SKM-1 (cell line): Measurements from ENCODE around the gene TNN.

Experiments
- DNase-seq: peaks from one replicate; lab custom pipeline; 2025; ENCODE audit not compliant: unreplicated experiment; lab: John Stamatoyannopoulos, UW

TNN gene

DNA sequence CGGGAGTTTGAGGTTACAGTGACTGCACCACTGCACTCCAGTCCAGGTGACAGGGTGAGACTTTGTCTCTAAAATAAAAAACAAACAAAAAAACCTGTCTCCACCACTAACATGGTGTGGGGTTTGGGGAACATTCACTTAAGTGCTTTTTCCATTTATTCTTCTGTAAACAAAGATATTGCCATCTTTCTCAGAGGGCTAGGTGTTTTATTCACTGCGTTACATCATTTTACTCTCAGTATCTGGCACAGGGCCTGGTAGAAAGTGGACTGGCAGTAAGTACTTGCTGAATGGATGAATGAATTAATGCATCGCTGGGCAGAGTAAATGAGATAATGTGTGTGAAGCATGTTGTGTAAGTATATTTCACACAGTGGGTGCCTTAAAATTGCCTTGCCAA lies 104.9 kb downstream of the TNN start:
- DNase-seq: no peak

DNA sequence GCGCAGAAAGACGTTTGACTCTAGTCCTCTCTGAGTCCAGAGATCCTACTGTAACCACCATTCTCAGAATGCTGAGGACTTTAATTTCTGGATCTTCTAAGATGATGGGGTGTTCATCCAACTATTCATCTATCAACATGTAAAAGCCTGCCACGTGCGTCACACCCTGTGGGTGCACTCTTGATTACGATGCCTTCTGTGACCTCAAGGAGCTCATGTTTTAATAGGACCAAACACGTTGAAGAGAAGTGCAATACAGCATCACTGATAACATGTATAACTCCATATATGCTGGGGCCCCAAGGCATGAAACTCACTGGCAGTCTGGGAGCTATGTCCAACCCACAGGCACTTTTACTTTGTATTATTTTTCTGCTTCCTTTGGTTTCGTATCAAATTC lies 105.9 kb downstream of the TNN start:
- DNase-seq: no peak

DNA sequence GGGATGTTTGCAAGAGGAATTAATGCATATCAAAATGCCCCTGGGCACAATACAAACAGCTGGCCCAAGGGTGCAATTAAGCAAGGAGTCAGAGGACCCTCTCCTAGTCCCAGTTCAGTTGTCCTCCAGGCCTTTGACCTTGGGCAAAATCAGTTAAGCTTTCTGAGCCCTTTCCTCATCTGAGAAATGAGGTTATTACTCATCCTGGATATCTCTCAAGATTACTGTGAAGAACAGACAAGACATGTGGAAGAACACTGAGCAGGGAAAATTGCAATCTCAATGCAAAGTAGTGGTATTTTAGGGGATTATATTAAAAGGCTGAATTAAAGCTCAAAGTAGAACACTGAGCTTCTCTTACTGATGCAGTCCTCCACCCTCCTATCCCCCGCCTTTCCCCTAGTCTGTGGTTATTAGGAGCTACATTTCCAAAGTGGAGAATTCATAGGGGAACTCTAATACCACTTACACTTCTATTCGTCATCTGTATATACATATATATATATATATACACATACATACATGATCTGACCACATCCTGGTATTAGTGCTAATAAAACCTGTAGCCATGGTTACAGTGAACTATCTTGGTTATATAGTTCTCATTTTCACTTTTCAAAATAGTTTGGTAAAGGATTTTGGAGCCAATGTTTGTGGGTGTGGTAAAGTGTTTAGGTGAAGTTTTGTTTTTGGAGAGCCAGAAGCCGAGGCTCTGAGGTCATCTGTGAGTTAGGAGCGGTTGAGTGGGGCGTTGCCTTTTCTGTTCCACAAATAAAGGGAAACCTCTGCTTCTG lies 106.9 kb downstream of the TNN start:
- no peak for DNase-seq

DNA sequence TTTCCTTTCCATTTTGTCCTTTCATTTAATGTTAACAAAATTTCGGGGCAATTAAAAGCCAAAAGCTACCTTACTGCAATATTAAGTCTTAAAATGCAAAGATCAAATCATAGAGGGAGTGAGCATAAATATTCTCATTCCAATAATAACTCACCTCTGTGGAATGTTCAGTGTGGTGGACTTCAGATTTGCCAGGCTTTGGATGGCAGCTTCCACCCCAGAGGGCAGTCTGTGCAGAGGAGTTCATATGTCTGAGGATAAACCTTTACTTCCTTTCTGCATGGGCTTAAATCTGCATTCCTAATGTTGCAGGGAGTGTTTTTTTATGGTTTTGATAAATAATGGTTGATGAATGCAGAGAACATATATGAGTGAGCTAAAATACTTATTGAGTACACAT lies 108.6 kb downstream of the TNN start:
- no peak for DNase-seq

DNA sequence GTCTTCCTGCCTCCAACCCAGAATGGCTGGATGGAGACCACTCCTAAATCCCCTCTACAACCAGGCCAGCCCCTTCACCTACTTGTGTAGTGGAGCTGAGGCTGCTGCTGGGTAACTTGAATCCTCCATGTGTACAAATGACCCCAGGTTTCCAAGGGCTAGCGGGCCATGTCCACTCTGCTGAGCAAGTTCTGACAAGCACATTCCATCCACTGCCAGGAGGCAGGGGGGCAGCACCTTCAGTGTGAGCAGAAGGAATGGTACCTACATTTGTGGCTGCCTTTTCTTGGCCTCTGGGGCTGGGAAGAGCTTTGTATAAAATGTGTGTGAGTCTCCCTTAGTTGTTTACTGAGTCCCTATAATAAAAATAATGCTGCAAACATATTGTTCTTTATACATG lies 110.4 kb downstream of the TNN start:
- no peak for DNase-seq

DNA sequence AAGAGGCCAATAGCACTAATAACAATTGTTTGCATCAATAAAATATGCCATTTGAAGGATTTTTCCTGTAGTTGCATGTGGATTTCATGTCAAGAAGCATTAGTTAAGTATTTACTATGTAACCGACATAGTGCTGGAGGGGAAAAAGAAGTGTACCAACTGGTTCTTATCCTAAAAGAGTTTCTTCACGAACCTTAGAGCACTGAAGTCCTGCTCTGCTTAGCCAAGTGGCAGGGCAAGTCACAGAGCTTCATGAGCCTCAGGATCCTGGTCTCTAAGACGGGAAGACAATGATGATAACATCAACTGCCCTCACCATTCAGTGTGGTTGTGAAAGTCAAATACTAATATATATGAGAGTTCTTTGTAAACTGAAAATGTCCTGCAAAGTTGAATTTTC lies 110.8 kb downstream of the TNN start:
- DNase-seq: no peak

DNA sequence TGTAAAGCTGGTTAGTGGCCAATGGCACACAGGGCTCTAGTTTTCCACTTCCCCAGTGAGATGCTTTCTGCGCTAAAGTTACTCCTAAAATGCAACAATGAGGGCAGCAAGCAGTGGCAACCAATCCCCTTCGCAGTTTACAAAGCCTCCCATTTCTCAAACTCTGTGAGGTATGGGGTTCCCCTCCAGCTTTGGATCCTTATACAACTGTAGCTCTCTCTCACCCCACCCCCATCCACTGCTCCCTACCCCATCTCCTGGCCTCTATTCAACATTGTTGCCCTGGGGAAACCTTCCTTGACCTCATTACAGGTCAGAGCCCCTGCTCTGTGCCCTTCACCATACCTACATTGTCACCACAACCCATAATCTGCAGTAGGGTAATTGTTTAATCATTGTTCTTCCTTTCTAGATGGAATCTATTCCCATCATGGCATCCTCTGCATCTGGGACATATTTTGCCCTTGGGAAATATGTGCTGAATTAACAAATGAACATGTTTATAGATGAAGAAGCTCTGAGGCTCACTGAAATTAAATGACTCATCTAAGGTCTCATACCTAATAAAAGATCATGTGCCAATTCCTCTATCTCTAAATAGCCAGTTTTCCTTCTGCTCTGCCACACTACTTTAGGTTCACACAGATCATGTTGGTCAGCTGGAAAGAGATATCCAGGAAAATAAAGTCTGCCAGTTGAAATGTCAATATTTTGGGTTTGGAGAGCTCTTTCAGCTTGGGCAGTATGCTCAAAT lies 112.4 kb downstream of the TNN start:
- DNase-seq: no peak

DNA sequence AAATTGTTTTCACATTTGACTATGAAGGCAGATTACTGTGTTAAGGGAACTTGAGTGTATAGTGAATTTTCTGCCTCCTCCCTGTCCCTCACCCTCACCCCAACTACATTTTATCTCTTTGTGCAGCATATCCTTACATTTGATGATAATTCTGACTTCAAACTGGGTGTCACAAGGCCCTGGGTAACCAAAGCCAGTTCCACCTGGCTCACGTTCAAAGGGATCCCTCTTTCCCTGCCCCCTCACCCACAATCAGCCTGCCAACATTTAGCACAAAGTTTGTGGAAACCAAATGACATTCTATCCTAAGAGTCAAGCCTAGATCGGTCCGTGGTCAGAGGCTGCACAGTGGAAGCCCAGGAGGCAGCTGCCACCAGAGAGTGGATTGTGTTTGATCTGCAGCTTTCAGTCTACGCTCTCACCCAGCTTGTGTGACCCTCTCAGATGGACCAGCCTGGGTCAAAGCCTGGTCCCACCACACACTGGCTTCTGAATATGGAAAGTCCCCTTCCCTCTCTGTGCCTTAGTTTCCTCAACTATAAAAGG lies 114.6 kb downstream of the TNN start:
- DNase-seq: no peak

DNA sequence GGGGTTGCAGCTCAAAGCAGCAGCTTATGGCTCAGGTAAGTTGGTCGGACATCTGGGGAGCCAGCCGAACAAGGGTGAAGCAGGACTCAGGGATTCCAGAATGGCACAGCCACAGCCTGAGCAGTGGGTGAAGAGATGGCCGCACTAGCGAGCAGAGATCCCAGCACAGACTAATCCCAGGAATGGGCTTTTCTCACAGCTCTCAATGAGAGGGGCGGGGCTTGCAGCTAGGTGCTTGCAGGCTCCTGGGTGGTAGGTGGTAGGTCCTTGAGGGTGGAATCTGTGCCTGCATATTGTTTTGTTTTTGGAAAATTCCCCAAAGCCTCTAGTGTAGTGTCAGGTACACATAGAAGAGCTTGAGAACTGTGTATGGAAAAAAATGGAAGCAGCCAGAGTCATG lies 116.0 kb downstream of the TNN start:
- DNase-seq: no peak

DNA sequence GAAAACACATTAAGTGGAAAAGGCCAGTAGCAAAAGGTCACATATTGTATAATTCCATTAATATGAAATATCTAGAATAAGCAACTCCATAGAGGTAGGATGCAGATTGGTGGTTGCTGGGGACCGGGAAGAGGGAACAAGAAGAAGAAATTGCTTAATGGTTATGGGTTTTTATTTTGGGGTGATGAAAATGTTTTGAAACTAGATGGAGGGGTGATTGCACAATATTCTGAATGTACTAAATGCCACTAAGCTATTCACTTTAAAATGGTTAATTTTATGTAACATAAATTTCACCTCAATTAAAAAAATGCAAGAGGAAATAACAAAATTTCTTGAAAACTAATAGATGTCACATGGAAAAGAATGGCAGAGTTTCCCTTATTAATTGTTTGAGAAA lies 118.3 kb downstream of the TNN start:
- peak; percentile 15 for DNase-seq

DNA sequence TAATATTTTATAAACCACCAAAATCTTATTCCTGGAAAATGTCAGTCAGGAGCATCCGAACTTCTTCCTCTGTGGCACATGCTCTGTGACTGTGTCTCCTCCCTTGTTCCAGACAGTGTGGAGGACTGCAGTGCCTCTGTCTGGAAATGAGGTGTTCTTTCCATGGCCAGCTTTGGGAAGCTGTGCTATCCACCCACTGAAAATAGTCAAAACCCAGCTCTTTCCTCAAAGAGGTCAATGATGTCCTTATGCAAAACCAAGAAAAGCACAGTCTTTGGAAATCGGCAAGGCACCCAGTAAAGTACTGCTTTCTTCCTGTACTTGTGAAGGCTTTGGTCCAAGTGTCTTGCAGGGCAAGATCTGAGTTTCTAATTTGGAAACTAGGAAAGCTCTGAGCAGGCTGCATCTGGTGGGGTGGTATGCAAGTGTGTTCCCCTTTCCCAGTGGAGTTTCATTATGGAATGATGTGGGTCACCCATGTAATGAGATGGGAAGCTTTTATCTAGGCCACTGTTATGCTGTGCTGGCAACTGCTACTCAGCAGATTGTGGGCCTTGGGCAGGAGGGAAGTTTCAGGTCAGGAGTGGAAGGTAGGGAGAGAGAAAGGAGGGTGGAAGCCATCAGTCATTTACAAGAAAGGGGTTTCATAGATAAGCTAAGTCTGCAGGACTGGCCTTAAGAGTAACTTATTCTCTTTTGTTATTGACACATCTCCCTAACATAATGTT lies 119.0 kb downstream of the TNN start:
- DNase-seq: no peak

DNA sequence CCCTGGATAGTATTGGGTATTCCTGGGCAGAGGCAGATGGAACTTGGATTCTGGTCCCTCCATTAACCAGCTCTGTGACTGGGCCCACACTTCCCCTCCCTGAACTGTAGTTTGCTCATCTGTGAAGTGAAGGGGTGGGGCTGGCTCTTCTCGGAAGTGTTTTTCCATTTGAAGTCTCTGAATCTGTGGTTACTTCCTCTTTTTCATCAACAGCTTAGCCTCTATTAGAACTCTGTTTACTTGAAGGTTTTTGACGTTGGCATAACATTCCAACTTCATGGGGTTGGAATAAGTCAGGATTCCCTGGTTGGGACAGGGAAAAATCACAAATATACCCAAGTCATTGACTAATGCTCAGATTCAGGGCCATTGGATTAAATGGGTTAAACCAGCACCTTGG lies 121.3 kb downstream of the TNN start:
- DNase-seq: peak; percentile 98

DNA sequence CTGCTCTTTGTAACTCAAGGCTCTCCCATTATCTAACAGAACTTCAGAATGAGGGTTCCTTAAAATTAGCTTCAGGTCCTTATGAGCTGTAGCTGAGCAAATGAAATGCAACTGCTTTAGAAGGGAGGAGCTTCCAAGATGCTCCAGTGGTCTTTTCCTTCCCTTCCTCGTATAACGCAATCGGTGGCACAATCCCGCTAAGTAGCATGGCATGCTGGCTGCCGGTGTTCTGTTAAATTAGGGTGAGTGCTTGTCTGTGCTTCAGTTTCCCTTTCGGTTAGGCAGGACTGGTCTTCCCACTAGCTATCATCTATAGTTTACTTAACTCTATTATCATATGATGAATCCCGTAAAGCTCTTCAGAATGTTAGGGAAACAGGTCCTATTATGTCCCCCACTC lies 124.0 kb downstream of the TNN start:
- no peak for DNase-seq

DNA sequence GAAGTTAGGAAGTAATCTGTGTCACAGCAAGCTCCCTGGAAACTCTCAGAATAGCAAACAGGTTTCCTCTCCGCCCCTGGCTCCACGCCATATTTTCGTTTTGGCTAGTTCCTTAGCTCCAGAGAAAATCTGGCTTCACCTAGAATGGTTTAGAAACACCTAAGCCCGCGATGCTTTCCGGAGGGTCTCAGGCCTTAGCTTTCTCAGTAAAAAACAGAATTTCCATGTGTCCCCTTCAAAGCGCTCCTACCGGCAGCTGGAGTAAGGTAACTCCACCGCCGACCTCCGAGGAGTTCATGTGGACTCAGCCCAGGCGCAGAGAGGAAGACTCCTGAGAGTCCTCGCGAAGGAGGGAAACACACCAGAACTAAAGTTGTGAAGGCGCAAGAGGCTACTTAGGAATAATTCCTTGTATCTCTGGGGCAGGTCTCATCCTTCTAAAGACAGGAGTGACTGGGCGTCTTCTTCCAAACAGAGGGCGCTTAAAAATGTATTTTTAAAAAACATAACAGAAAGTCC lies 124.5 kb downstream of the TNN start:
- DNase-seq: no peak

DNA sequence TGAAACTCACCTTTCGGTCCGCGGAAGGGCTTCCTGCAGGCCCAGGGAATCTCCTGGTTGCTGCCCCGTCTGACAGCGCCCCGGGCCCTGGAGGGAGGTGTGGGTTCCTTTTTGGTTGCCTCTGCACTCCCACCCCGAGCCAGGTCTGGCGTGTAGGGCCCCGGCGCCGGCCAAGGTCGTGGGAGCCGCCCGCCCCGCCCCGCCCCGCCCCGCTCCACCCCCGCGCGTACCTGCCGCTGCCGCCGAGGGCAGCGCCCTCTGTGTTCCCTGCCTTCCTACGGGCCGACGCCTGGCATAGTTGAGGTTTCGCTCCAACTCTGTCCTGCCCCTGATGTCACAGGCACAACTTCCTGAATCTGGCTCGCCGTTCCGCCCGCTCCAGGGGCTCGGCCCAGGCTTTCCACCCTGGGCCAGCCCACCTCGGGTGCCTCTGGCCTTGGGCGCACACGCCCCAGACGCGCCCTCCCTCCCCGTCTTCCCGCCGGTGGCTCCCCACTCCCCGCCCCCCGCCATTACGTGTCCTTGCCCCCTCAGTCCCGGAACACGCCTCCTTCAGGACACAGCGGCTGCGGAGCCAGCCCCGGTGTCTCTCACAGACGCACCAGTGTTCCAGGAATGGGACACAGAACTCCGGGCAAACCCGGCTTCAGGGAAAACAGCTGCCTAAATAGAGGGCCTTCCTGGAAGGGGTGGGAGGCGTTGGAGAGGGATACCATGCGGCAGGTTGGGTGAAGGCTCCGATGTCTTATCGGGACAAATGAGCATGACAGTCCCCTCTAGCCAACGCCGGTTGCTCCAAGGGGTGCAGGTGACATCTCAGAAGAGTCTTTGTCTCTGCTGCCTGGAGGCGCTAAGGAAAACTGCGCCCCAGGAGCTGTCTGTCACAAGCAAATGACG lies 125.2 kb downstream of the TNN start, which contains the start of gene KIAA0040:
TSS of gene KIAA0040 (minus strand) at position 147 of the 897 bp plus-strand sequence. CDS start 31,763 bp downstream, outside the sequence.
- DNase-seq: peak; percentile 46

DNA sequence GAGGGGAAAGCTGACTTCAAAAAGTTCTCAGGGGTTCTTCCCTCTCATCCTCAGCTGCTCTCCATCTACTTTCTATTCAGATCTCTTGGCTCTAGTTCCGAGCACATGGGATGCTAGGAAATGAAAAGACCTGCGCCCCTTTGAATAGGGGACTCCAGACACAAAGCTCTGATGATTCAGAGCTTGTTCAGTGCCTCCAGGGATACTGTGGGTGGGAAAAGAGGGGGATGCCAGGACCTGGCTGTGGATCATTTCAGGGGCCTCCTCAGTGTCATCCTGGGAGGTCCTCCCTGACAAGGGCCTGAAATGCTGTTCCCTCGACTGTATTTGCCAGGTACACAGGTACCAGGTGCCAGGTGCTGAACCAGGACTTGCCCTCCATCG lies 125.9 kb downstream of the TNN start:
- DNase-seq: no peak

DNA sequence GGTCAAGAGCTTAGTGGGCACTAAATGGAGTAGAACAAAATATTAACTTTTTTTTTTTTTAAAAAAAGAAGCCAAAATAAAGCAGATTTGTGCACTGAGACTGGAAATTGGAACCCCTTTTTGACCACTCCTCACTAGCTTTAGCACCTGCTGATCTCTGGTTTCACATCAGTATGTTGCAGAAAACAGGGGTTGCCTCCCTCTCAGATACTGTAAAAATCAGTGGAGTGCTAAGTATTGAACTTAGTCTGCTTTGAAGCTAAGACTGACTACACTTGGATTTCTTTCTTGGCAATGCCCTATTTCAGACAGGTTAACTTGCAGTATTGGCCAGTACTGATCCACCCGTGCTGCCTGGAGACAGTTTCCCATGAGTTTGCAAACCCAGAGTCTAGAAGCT lies 127.6 kb downstream of the TNN start:
- DNase-seq: no peak

DNA sequence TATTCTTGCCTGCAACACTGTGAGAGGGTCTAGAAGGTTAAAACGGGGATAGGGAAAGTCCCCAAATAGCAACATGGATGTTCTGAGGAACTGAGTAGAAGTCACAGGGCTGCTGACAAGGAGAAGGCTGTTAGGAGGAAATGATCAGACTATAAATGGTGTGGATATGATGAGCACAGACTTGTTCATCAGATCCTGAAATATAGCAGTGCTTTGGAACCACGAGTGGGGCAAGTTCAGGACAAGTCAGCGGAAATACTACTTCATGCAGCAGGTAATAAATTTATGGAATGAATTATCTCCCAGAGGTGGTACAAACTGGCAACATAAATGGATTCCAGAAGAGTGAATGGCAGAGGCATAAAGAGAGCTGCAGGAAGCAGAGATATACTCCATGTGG lies 128.2 kb downstream of the TNN start:
- DNase-seq: no peak

DNA sequence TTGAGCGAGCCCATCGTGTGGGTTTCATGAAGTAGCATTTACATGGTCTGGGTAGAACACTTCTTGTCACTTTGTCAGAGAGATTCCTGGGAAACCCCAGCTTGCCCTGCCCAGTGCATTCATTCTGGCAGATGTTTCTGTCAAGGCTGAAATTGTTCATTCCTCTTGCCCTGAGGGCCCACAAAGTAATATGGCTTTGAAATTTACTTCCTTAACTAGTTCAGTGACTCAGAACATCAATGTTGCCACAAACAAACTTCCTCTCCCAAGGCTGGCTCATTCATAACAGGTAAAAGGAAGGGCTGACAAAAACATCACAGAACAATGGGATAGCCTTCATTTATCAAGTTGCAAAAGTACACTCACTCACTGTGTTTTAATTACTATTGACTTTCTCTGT lies 129.9 kb downstream of the TNN start:
- peak; percentile 37 for DNase-seq
